Pulmonary artery endothelial cell (primary cell): ENCODE data around the gene TADA3. TPM values are rescaled to one million over a fixed set of nuclear protein-coding genes. Genes with fewer than 3 reads are reported as not detected.

Experiments used
- DNase-seq: peaks from one replicate; pipeline ENCODE4 v3.0.0-alpha.2; 2011; ENCODE audit warnings: low read depth, low spot score
- total RNA-seq: library from RNA; depleted of rRNA; stranded (reverse); fragments of >200 nt; gene quantifications from 2 replicates; pipeline ENCODE4 v1.2.3, GENCODE V29; 2014

The TADA3 gene
- total RNA-seq, 1 donor from 2014 or later: 37.3 TPM

GRCh38 chr3:9809615-9810432, 17.6 kb upstream of the TADA3 start, which contains the start of gene TTLL3:
TTLL3 (plus strand) TSS chr3:9810262; CDS start chr3:9810662, 400 bp downstream.
- DNase-seq: no peak

GRCh38 chr3:9809239-9809614, 17.0 kb upstream of the TADA3 start:
- DNase-seq: no peak

- no peak for DNase-seq
Observed at GRCh38 chr3:9808345-9809037, 16.2 kb upstream of the TADA3 start.

GRCh38 chr3:9807981-9808344, 15.7 kb upstream of the TADA3 start:
- DNase-seq: no peak

GRCh38 chr3:9806688-9807589, 14.7 kb upstream of the TADA3 start:
- no peak for DNase-seq

- no peak for DNase-seq
Observed at GRCh38 chr3:9806137-9806536, 13.9 kb upstream of the TADA3 start.

GRCh38 chr3:9804996-9805395, 12.7 kb upstream of the TADA3 start:
- DNase-seq: no peak

GRCh38 chr3:9803494-9803893, 11.2 kb upstream of the TADA3 start:
- DNase-seq: no peak

- no peak for DNase-seq
Observed at GRCh38 chr3:9800529-9800928, 8.3 kb upstream of the TADA3 start.

- DNase-seq: no peak
Observed at GRCh38 chr3:9797196-9797945, 5.1 kb upstream of the TADA3 start.

GRCh38 chr3:9795207-9795606, 2.9 kb upstream of the TADA3 start:
- DNase-seq: no peak

GRCh38 chr3:9794400-9794799, 2.1 kb upstream of the TADA3 start:
- DNase-seq: no peak

- DNase-seq: no peak
Observed at GRCh38 chr3:9793161-9793781, 998 bp upstream of the TADA3 start.

- DNase-seq: no peak
Observed at GRCh38 chr3:9791790-9792404, 376 bp downstream of the TADA3 start.

- DNase-seq: no peak
Observed at GRCh38 chr3:9791127-9791526, 1.1 kb downstream of the TADA3 start.

- DNase-seq: no peak
Observed at GRCh38 chr3:9787714-9788113, 4.6 kb downstream of the TADA3 start.

GRCh38 chr3:9786825-9787669, 5.2 kb downstream of the TADA3 start:
- no peak for DNase-seq

- no peak for DNase-seq
Observed at GRCh38 chr3:9786209-9786739, 6.0 kb downstream of the TADA3 start.

- no peak for DNase-seq
Observed at GRCh38 chr3:9785602-9786001, 6.7 kb downstream of the TADA3 start.
